Aorta (tissue), 5 donors: ENCODE measurements around the gene HOXA4. TPM values are rescaled to one million over a fixed set of nuclear protein-coding genes. Genes with fewer than 3 reads are reported as not detected.

ENCODE experiments used
- ATAC-seq: fragments of 200-7000 bp; cut with Tn5 transposase; one replicate; pipeline ENCODE4 v1.9.1; 2022; ENCODE audit warnings: moderate library complexity; ENCODE audit not compliant: low FRiP score
- DNase-seq, 2 donors: peaks; one replicate each; pipeline ENCODE4 v3.0.0-alpha.2; 2020
- H3K27ac ChIP-seq, 2 donors: one replicate each; pipeline ENCODE4 v1.5.1; 2013; ENCODE audit warnings: low read length in 2 of 2, mild to moderate bottlenecking in 2 of 2, moderate library complexity in 2 of 2, control low read depth in 1 of 2, inconsistent platforms in 1 of 2, low read depth in 1 of 2
- H3K27me3 ChIP-seq, 2 donors: one replicate each; pipeline ENCODE4 v1.6.1; 2013; ENCODE audit warnings: control low read depth in 1 of 2, low read length in 1 of 2, mild to moderate bottlenecking in 1 of 2, moderate library complexity in 1 of 2; ENCODE audit not compliant: insufficient read depth in 2 of 2, control insufficient read depth in 1 of 2
- H3K36me3 ChIP-seq, 2 donors: one replicate each; pipeline ENCODE4 v1.6.1; 2013; ENCODE audit warnings: control low read depth in 1 of 2, low read length in 1 of 2, mild to moderate bottlenecking in 1 of 2; ENCODE audit not compliant: insufficient read depth in 2 of 2, control insufficient read depth in 1 of 2
- H3K4me1 ChIP-seq, 2 donors: one replicate each; pipeline ENCODE4 v1.6.1; 2013; ENCODE audit warnings: low read length in 2 of 2, control low read depth in 1 of 2, mild to moderate bottlenecking in 1 of 2, moderate library complexity in 1 of 2; ENCODE audit not compliant: insufficient read depth in 2 of 2, control insufficient read depth in 1 of 2
- H3K4me3 ChIP-seq, 2 donors: one replicate each; pipeline ENCODE4 v1.5.1; 2013; ENCODE audit warnings: low read length in 2 of 2, control low read depth in 1 of 2, mild to moderate bottlenecking in 1 of 2
- H3K9me3 ChIP-seq: one replicate; pipeline ENCODE4 v1.6.1; 2013; ENCODE audit warnings: mild to moderate bottlenecking, low read length; ENCODE audit not compliant: control insufficient read depth
- WGBS, 2 donors: extraction: QIAGEN DNeasy Blood & Tissue Kit; methylation state at CpG; one replicate each; pipeline ENCODE4 v1.1.7; 2013; 5-methylcytosine and 5-hydroxymethylcytosine counted together
- intact Hi-C, 2 donors: fragments of 100-400 bp; cut with DNase I; formaldehyde crosslinking; loops; one replicate each; pipeline versions ENCODE4 v1.14.2 to v1.15.0; 2022
- polyA plus RNA-seq, 2 donors: library from polyadenylated mRNA; stranded (reverse); fragments of 200-250 nt; gene quantifications; one replicate each; pipeline ENCODE4 v1.2.3, GENCODE V29; 2013
- total RNA-seq, 2 donors: library from RNA; stranded (reverse); fragmentation: NEBNext Ultra II Directional; extraction: Animal tissue kit (Norgen Biotek cat#: 25700); gene quantifications; one replicate each; pipeline ENCODE4 v1.2.1, GENCODE V29; 2021
- donor health status: healthy with polysubstance abuse.
- donor health status: Bipolar disorder and iron deficiency.
- donor health status: DM: no; HTN: no; CAD: no.
- donor health status: DM: no; HTN: no; CAD: no.
- donor health status: DM: yes; HTN: yes; CAD: no.

HOXA4 gene
- total and polyA plus RNA-seq, 4 donors: 2.6 to 11.6 (median 7.9) TPM

GRCh38 chr7:27101957-27102580 is 28.5 kb downstream of the HOXA4 start:
- Histone ChIP-seq H3K4me1 (no peaks in the 10 kb centered on the region), H3K27ac (peak overlapping the region; percentile 93 to 100), H3K36me3 (no peaks in the 10 kb centered on the region), H3K4me3 (peak overlapping the region; percentile 24 to 78), H3K9me3 (no peaks in the 10 kb centered on the region), H3K27me3 (no peaks in the 10 kb centered on the region)
- intact Hi-C loops: loop anchor here in 1 of 2 donors (5.0 kb wide), 1 partner anchor 240 kb away; the partner anchor contains the start of gene SKAP2
- ATAC-seq: no peak
- DNase-seq: peak; percentile 54 to 76
- 1 to 5% methylated on average over 38 to 39 of the region's 39 CpGs for WGBS, 2 donors

DNA sequence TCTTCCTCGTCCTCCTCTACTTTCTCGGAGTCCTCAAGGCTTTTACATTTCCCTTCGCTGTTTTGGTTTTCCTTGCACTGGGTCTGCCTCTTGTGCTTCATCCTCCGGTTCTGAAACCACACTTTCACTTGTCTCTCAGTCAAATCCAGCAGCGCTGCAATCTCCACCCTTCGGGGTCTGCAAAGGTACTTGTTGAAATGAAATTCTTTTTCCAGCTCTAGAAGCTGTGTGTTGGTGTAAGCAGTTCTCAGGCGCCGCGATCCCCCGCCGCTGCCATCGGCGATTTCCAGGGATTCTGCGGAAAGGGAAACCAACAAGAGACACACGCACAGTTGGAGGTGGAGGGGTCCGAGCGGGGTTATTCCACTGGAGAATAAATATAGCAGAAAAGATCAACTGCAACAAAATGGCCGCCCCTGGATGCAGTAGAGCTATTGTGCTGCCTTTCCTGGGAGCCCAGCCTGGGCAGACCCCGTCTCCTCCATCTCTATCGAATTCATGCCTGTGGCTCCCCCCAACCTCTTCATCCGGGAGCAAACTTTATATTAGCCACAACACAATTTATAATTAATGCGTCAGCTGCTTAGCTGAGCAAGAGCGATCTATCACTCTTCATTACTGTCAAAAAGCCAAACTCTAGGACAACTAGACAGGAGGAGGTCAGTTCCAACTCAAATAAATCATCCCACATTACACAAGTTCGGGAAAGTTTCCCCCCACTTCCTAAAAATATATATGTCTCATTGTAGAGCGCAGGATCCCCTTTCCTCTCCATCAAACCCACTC is 29.2 kb downstream of the HOXA4 start:
- DNase-seq (peak in 1 of 2 donors; percentile 56), ATAC-seq (no peak)
- intact Hi-C loops: loop anchor here in 1 of 2 donors (5.0 kb wide), 1 partner anchor 239 kb away; the partner anchor contains the start of gene SKAP2
- Histone ChIP-seq H3K4me1 (no peaks in the 10 kb centered on the region), H3K27me3 (no peaks in the 10 kb centered on the region), H3K36me3 (no peaks in the 10 kb centered on the region), H3K4me3 (peak overlapping the region; percentile 24 to 78), H3K27ac (peak overlapping the region; percentile 93 to 100), H3K9me3 (no peaks in the 10 kb centered on the region)
- WGBS, 2 donors: 3 to 4% methylated on average over 25 of the region's 25 CpGs

DNA sequence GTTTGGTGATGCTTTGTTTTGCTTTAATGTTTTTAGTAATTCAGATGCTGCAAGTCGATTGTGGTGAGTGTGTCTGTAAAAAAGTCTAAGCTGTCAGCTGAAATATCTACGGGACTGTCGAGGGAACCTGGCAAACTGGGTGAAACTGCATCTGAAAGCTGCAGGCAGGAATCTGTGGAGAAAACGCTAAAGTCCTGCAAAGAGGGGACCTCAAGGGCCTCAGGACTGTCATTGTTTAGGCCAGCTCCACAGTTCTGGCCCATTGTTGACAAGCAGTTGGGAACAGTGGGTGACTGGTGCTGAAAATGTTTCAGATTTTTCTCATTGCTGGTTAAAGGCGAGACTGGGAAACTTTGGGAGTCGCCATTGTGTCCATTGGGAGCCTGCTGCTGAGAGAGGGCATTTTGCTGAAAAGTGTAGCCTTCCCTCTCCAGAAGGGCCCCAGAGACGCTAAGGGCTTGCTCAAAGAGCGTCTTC is 29.8 kb downstream of the HOXA4 start:
- H3K27me3 ChIP-seq: no peaks in the 10 kb centered on the region
- no peaks in the 10 kb centered on the region for H3K36me3 ChIP-seq
- peak overlapping the region; percentile 93 to 100 for H3K27ac ChIP-seq
- no peaks in the 10 kb centered on the region for H3K9me3 ChIP-seq
- H3K4me3 ChIP-seq: peak overlapping the region; percentile 24 to 78
- intact Hi-C loops: loop anchor here in 1 of 2 donors (5.0 kb wide), 1 partner anchor 238 kb away; the partner anchor contains the start of gene SKAP2
- no peak for ATAC-seq
- no peaks in the 10 kb centered on the region for H3K4me1 ChIP-seq
- no peak for DNase-seq
- 5 to 10% methylated on average over 8 of the region's 8 CpGs for WGBS, 2 donors

DNA sequence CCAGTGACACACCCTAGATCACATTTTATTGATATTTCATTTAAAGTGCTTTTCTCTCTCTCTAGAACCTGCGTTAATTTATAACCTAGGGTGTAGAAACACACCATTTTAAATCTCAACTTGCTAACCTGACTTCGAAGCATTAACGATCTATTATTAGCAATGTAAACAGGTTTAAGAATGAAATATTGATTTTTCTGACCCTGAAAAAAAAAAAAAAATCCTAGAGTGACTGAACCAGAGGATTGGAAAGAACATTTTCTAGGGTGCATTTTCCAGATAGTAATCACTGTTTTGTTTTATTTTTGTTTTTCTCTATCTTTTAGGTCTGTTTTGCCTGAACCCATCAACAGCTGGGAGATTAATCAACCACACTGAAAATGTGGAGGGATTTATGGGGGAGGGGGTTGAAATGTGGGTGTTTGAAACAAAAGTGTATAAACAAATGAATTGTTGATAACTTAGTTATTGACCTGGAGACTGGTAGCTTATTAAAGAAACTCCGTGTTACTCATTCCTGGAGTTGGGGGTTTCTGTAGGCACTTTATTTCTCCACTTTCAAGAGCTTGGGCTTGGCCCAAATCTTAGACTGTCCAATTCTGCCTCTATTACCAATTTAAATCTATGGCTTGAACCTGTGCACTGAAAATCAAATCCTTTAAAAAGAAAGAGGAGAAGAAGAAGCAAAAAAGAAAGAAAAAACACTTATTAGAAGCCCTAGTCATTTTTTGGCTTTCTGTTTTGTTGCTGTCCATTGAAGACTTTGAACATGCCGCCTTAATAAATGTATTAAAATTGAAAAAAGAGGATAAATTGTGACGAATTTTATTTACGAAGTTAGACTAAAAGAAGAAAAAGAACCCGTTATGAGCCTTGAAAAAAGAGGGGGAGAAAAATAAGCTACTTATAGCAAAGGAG is 30.8 kb downstream of the HOXA4 start:
- DNase-seq (no peak), ATAC-seq (no peak)
- Histone ChIP-seq H3K4me1 (no peaks in the 10 kb centered on the region), H3K4me3 (peak overlapping the region in 1 of 2 donors; percentile 80), H3K36me3 (no peaks in the 10 kb centered on the region), H3K27me3 (no peaks in the 10 kb centered on the region), H3K9me3 (no peaks in the 10 kb centered on the region), H3K27ac (peak overlapping the region; percentile 53 to 73)
- 34 to 36% methylated on average over 8 of the region's 8 CpGs for WGBS, 2 donors
- intact Hi-C loops: loop anchor here (2.0 to 5.0 kb wide), 5 partner anchors 33 to 1243 kb away; partner anchors contain the start of genes HOXA4 (in 1 of the 2), HOXA5 (in 1 of the 2) and SKAP2 (in 1 of the 2)

DNA sequence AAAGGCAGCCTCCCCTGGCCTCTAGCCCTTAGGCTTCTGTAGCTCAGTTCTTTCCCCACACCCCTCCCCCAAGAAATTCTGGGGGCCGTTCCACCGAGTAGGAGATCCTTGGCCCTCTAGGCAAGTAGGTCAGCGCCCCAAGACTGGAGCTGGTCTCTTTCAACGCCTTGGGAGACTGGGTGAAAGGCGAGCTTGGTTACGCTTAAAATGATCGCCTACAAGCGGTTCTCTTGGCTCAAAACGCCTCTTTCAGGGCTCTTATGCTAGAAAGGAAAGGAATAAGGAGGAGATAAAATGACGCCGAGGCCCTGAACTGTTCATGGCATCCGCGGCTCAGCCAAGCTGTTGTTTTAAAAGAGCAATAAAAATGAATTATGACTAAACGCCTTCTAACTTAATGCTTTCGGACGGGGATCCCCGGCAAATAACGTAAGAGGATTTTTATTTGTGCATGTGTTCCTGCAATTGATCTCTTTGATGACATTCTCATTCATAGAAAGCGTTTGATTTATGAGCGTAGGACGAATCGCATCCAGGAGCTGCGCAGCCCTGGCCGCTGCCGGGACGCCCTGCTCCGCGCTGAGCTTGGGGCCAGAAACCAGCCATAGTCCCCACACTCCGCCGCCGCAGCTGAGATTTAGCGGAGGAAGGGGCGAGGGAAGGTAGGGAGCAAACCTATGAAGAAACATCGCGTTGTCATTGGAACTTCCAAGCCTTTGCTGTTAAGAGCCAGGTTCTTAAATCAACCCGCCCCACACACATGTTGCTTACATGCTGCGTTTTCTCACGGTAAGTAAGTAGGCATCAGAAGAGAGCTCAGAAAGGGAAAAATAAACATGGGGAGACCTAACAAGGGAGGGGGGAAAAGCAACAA is 31.7 kb downstream of the HOXA4 start:
- DNase-seq (peak in 1 of 2 donors; percentile 57), ATAC-seq (peak; percentile 36)
- Histone ChIP-seq H3K4me3 (peak overlapping the region; percentile 80 to 91), H3K27me3 (no peaks in the 10 kb centered on the region), H3K27ac (peak overlapping the region; percentile 53 to 73), H3K9me3 (no peaks in the 10 kb centered on the region), H3K36me3 (no peaks in the 10 kb centered on the region), H3K4me1 (no peaks in the 10 kb centered on the region)
- WGBS, 2 donors: 3 to 6% methylated on average over 38 of the region's 38 CpGs
- intact Hi-C loops: loop anchor here (2.0 to 5.0 kb wide), 4 partner anchors 33 to 1242 kb away; partner anchors contain the start of genes HOXA4 (in 1 of the 2) and HOXA5 (in 1 of the 2)

DNA sequence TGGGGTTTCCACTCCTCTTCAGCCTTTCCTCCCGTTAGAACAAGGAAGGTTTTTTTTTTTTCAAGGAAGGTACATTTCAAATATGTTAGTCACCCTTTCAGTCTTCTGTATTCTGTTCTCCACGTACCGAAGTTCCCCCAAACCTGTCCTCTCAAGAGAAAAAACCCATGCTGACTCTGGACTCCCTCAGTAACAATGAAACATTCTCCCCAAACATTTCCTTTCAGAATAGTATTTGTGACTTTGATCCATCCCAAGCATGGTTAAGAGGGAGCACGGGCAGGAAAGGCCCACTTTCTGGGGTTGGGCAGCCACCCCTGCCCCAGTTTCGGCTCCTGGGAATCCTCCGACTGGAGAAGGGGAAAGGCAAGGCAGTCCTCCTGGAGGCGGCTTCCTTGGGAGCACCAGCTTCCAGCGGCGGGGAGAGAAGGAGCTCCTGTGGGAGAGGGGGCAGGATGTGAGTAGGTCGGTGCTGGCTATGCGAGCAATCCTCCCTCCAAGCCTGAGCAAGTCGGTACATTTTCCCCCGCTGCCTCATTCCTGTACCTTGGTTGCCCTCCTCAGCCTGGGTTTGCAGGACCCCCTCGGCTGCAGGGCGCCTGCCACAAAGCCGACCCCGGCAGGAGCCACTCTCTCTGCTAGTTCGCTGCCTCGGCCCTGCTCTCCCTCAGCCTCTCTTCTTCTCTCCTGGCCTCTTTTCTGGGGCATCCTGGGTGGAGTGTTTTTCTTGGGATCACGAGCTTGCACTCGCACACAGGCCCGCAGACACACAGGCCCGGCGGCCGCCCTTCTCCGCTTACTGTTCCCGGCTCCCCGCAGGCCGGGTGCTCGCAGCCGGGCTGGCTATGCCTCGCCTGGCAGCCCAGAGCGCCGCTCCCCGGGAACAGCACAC is 32.6 kb downstream of the HOXA4 start:
- Histone ChIP-seq H3K36me3 (no peaks in the 10 kb centered on the region), H3K27me3 (no peaks in the 10 kb centered on the region), H3K4me3 (peak overlapping the region; percentile 80 to 91), H3K27ac (peak overlapping the region; percentile 53 to 73), H3K4me1 (no peaks in the 10 kb centered on the region), H3K9me3 (no peaks in the 10 kb centered on the region)
- WGBS, 2 donors: 3 to 6% methylated on average over 35 of the region's 35 CpGs
- ATAC-seq (peak; percentile 62), DNase-seq (peak in 1 of 2 donors; percentile 58)
- intact Hi-C loops: loop anchor here (2.0 to 5.0 kb wide), 5 partner anchors 19 to 1241 kb away; partner anchors contain the start of genes HOXA4 (in 1 of the 2) and HOXA5 (in 1 of the 2)
